SK-N-SH (cell line): ENCODE results near the gene PLD1. TPM values are rescaled to one million over a fixed set of nuclear protein-coding genes. Genes with fewer than 3 reads are reported as not detected.
"Not testable (repeated sequence)": the region's sequence is repeated elsewhere in the genome, so short reads cannot be mapped to it uniquely, and the experiment has no call there.

Source experiments
- CTCF ChIA-PET: fragments of 300-600, 350-600 bp; formaldehyde crosslinking; extraction: SDS; loops from one replicate; lab custom pipeline; 2021; lab: Yijun Ruan, JAX
- POLR2A ChIA-PET: fragments of 350-600 bp; sonication (Branson Sonifier 250); formaldehyde crosslinking; extraction: SDS; loops from one replicate; lab custom pipeline; 2020; ENCODE audit warnings: antibody characterized with exemption, inconsistent platforms; lab: Yijun Ruan, JAX
- DNase-seq: peaks from one replicate; pipeline ENCODE4 v3.0.0; 2012
- H2AFZ ChIP-seq: fragments of 200-600 bp; sonication (generic); 2 replicates; pipeline ENCODE4 v1.8.1; 2016; ENCODE audit warnings: antibody characterized with exemption, mild to moderate bottlenecking, low read depth
- H3F3A ChIP-seq: fragments of 200-600 bp; sonication (generic); replicated peaks from 2 replicates; pipeline ENCODE3; 2016; ENCODE audit warnings: antibody characterized with exemption, mild to moderate bottlenecking; ENCODE audit not compliant: insufficient read depth
- H3K27ac ChIP-seq, 2 experiments: fragments of 200-500 bp in 1 of 2; fragments of 200-600 bp in 1 of 2; sonication (Bioruptor generic) in 1 of 2; sonication (generic), shearing (Covaris generic) in 1 of 2; 2 replicates each; pipeline versions ENCODE4 v1.5.1 to v1.6.1; 2014 to 2016; ENCODE audit warnings: low read depth in 2 of 2, inconsistent platforms in 1 of 2, low read length in 1 of 2, mild to moderate bottlenecking in 1 of 2, mixed read lengths in 1 of 2
- H3K27me3 ChIP-seq: fragments of 200-600 bp; sonication (generic), shearing (Covaris generic); 2 replicates; pipeline ENCODE4 v1.6.1; 2016; ENCODE audit warnings: mixed run types; ENCODE audit not compliant: insufficient read depth
- H3K36me3 ChIP-seq, 2 experiments: fragments of 200-500 bp in 1 of 2; fragments of 200-600 bp in 1 of 2; sonication (Bioruptor generic) in 1 of 2; sonication (generic) in 1 of 2; replicated peaks in 1 of 2; 2 replicates each; pipeline versions ENCODE3 to v1.5.1; 2014 to 2016; ENCODE audit warnings: low read length in 1 of 2, mild to moderate bottlenecking in 1 of 2; ENCODE audit not compliant: insufficient read depth in 2 of 2, control insufficient read depth in 1 of 2
- H3K4me1 ChIP-seq, 2 experiments: fragments of 200-500 bp in 1 of 2; fragments of 200-600 bp in 1 of 2; sonication (Bioruptor generic) in 1 of 2; sonication (generic), shearing (Covaris generic) in 1 of 2; 2 replicates each; pipeline versions ENCODE4 v1.5.1 to v1.6.1; 2014 to 2016; ENCODE audit warnings: low read depth in 1 of 2, low read length in 1 of 2, mixed run types in 1 of 2; ENCODE audit not compliant: insufficient read depth in 2 of 2, control insufficient read depth in 1 of 2
- H3K4me2 ChIP-seq: fragments of 200-600 bp; sonication (generic), shearing (Covaris generic); 2 replicates; pipeline ENCODE4 v1.6.1; 2017; ENCODE audit warnings: mixed run types
- H3K4me3 ChIP-seq, 2 experiments: fragments of 200-500 bp in 1 of 2; fragments of 200-600 bp in 1 of 2; sonication (Bioruptor generic) in 1 of 2; sonication (generic), shearing (Covaris generic) in 1 of 2; 2 replicates each; pipeline versions ENCODE4 v1.5.1 to v1.8.1; 2014 to 2016; ENCODE audit warnings: low read depth in 2 of 2, inconsistent platforms in 1 of 2, low read length in 1 of 2, mild to moderate bottlenecking in 1 of 2, mixed read lengths in 1 of 2, moderate library complexity in 1 of 2
- H3K79me2 ChIP-seq: fragments of 200-600 bp; sonication (generic); 2 replicates; pipeline ENCODE4 v1.8.1; 2017; ENCODE audit warnings: mild to moderate bottlenecking; ENCODE audit not compliant: insufficient read depth
- H3K9ac ChIP-seq: fragments of 200-600 bp; sonication (generic); 2 replicates; pipeline ENCODE4 v1.6.1; 2017; ENCODE audit warnings: mixed run types
- H3K9me2 ChIP-seq: fragments of 200-600 bp; sonication (generic); 2 replicates; pipeline ENCODE4 v1.6.1; 2017; ENCODE audit warnings: mixed run types
- H3K9me3 ChIP-seq: fragments of 200-600 bp; sonication (generic); 2 replicates; pipeline ENCODE4 v1.6.1; 2017; ENCODE audit warnings: mixed run types, mild to moderate bottlenecking, moderate library complexity
- H4K20me1 ChIP-seq: fragments of 200-600 bp; sonication (generic); 2 replicates; pipeline ENCODE4 v1.6.1; 2017; ENCODE audit warnings: mild to moderate bottlenecking, mixed run types; ENCODE audit not compliant: insufficient read depth
- ELF1 ChIP-seq: IDR thresholded peaks from 2 replicates; pipeline ENCODE4 v1.4.0; 2012
- EZH2phosphoT487 ChIP-seq: fragments of 200-600 bp; sonication (generic); IDR thresholded peaks from 2 replicates; pipeline ENCODE4 v1.6.1; 2017; ENCODE audit warnings: low read depth, mixed run types, mild to moderate bottlenecking, antibody characterized with exemption, moderate library complexity, borderline replicate concordance
- GABPA ChIP-seq: IDR thresholded peaks from 2 replicates; pipeline ENCODE4 v1.4.0; 2012; ENCODE audit warnings: low read depth, mild to moderate bottlenecking
- JUND ChIP-seq: IDR thresholded peaks from 2 replicates; pipeline ENCODE4 v1.4.0; 2012
- NFIC ChIP-seq: IDR thresholded peaks from 2 replicates; pipeline ENCODE4 v1.4.0; 2012; ENCODE audit warnings: borderline replicate concordance
- NRF1 ChIP-seq: IDR thresholded peaks from 2 replicates; pipeline ENCODE4 v1.6.1; 2012; ENCODE audit warnings: low read depth, mild to moderate bottlenecking, low read length
- POLR2AphosphoS5 ChIP-seq: IDR thresholded peaks from 2 replicates; pipeline ENCODE4 v1.6.1; 2012; ENCODE audit warnings: low read depth, low read length
- RCOR1 ChIP-seq: fragments of 150-350 bp; IDR thresholded peaks from 2 replicates; pipeline ENCODE4 v1.6.1; 2017; ENCODE audit warnings: antibody characterized with exemption, low read length
- REST ChIP-seq: IDR thresholded peaks from 2 replicates; pipeline ENCODE4 v1.6.1; 2012; ENCODE audit warnings: mild to moderate bottlenecking, low read depth, low read length, moderate library complexity
- RFX5 ChIP-seq: IDR thresholded peaks from 2 replicates; pipeline ENCODE4 v1.6.1; 2012; ENCODE audit warnings: mild to moderate bottlenecking, improper control_type of control experiment, low read length
- RXRA ChIP-seq: IDR thresholded peaks from 2 replicates; pipeline ENCODE4 v1.4.0; 2012; ENCODE audit warnings: low read depth, mild to moderate bottlenecking, borderline replicate concordance
- SIN3A ChIP-seq: IDR thresholded peaks from 2 replicates; pipeline ENCODE4 v1.6.1; 2012; ENCODE audit warnings: low read depth, mild to moderate bottlenecking, low read length, moderate library complexity, borderline replicate concordance
- TAF1 ChIP-seq: IDR thresholded peaks from 2 replicates; pipeline ENCODE4 v1.6.1; 2012; ENCODE audit warnings: low read depth, mild to moderate bottlenecking, low read length, moderate library complexity, borderline replicate concordance
- TCF12 ChIP-seq: IDR thresholded peaks from 2 replicates; pipeline ENCODE4 v1.4.0; 2012
- TEAD4 ChIP-seq: IDR thresholded peaks from 2 replicates; pipeline ENCODE4 v1.4.0; 2012; ENCODE audit warnings: mild to moderate bottlenecking, borderline replicate concordance; ENCODE audit not compliant: insufficient read depth
- YY1 ChIP-seq: IDR thresholded peaks from 2 replicates; pipeline ENCODE4 v1.4.0; 2012; ENCODE audit warnings: low read depth, mild to moderate bottlenecking
- ZBTB33 ChIP-seq: IDR thresholded peaks from 2 replicates; pipeline ENCODE4 v1.4.0; 2012; ENCODE audit warnings: low read depth, borderline replicate concordance
- WGBS: methylation state at CpG from one replicate; pipeline ENCODE4 v1.1.6; 2017; ENCODE audit warnings: low lambda C conversion rate; 5-methylcytosine and 5-hydroxymethylcytosine counted together
- polyA plus RNA-seq, 3 experiments: library from polyadenylated mRNA; depleted of rRNA; stranded (reverse); fragments of >200 nt; gene quantifications; 2 replicates each; pipeline ENCODE4 v1.2.3, GENCODE V29; 2012
- TF ChIP-seq, protein P1 (sequence below): IDR thresholded peaks from 2 replicates; pipeline ENCODE4 v1.4.0; 2012; ENCODE audit warnings: low read depth, borderline replicate concordance

Gene PLD1
- polyA plus RNA-seq, 1 of the 3 experiments (the other 2 are of a cell fraction): 6.2 TPM

GRCh38 chr3:171694888-171695287, 115.4 kb downstream of the PLD1 start:
- H3K27ac ChIP-seq: no peak overlapping the region
- H3K4me1 ChIP-seq: peaks cover 0 to 4% of the 10 kb centered on the region in 2 experiments; a peak in 2 of 4 replicates
- ChIA-PET CTCF (interaction anchor here (1.5 kb wide), 1 partner anchor 10 kb away, joined by 4 read pairs; no protein-coding TSS in a partner anchor), POLR2A (no interaction called here)
- H3K4me3 ChIP-seq: no peak overlapping the region
- H3K36me3 ChIP-seq: peaks cover 0 to 12% of the 10 kb centered on the region in 2 experiments
- H3K27me3 ChIP-seq: no peaks in the 10 kb centered on the region
- H3K9me3 ChIP-seq: no peaks in the 10 kb centered on the region
- H3K9ac ChIP-seq: no peak overlapping the region
- DNase-seq: no peak
- TF ChIP-seq RFX5 (no peak), NFIC (no peak), ZBTB33 (no peak), JUND (no peak), YY1 (no peak), NRF1 (no peak), RCOR1 (no peak), SIN3A (no peak), TCF12 (no peak), POLR2AphosphoS5 (no peak)
- TF ChIP-seq, protein P1, sequence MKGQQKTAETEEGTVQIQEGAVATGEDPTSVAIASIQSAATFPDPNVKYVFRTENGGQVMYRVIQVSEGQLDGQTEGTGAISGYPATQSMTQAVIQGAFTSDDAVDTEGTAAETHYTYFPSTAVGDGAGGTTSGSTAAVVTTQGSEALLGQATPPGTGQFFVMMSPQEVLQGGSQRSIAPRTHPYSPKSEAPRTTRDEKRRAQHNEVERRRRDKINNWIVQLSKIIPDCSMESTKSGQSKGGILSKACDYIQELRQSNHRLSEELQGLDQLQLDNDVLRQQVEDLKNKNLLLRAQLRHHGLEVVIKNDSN: no peak
- H4K20me1 ChIP-seq: no peaks in the 10 kb centered on the region
- H3K9me2 ChIP-seq: no peaks in the 10 kb centered on the region
- no peak overlapping the region for H3K4me2 ChIP-seq
- H3F3A ChIP-seq: no peaks in the 10 kb centered on the region
- H3K79me2 ChIP-seq: no peaks in the 10 kb centered on the region
- WGBS: 86% methylated on average over 1 of the region's 1 CpG
- H2AFZ ChIP-seq: no peak overlapping the region

DNA sequence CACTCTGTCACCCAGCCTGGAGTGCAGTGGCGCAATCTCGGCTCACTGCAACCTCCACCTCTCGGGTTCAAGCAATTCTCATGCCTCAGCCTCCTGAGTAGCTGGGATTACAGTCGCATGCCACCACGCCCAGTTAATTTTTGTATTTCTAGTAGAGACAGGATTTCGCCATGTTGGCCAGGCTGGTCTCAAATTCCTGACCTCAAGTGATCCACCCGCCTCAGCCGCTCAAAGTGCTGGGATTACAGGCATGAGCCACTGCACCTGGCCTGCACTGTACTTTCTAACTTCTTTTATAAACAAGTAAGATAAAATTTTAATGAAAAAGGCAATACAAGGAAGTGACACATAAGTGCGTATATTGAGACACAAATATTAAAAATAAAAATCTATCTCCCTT, 117.7 kb downstream of the PLD1 start:
- H3F3A ChIP-seq, H3K27me3 ChIP-seq, H3K79me2 ChIP-seq, H3K36me3 ChIP-seq, H3K9ac ChIP-seq, H2AFZ ChIP-seq, H3K4me3 ChIP-seq, H3K4me2 ChIP-seq, POLR2A ChIA-PET, H4K20me1 ChIP-seq, CTCF ChIA-PET, DNase-seq, H3K4me1 ChIP-seq, H3K9me3 ChIP-seq, H3K9me2 ChIP-seq, H3K27ac ChIP-seq: not testable (repeated sequence)
- 89% methylated on average over 9 of the region's 9 CpGs for WGBS

DNA sequence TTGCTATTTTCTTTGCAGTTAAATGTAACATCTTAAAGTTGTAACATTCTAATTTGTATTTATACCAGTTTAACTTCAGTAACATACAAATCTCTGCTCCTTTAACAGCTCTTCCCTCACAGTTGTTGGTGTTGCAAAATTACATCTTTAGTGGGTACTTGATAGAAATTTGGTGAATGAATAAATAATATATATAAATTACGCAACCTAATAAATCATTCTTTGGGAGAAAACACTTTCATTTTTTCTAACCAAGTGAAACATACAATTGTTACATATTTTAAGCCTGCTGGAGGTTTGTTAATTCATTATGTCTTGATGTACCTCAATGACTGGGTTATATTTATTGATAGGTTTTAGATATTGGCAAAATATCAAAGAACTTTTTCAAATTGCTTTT, 118.8 kb downstream of the PLD1 start:
- Histone ChIP-seq H3F3A (no peaks in the 10 kb centered on the region), H3K4me1 (peaks cover 0 to 4% of the 10 kb centered on the region in 2 experiments; a peak in 2 of 4 replicates), H3K9ac (no peak overlapping the region), H3K4me3 (no peak overlapping the region), H3K27me3 (no peaks in the 10 kb centered on the region), H3K9me3 (no peaks in the 10 kb centered on the region), H3K4me2 (no peak overlapping the region), H3K9me2 (no peaks in the 10 kb centered on the region), H3K27ac (no peak overlapping the region), H3K79me2 (no peaks in the 10 kb centered on the region), H2AFZ (no peak overlapping the region), H3K36me3 (peaks cover 0 to 7% of the 10 kb centered on the region in 2 experiments), H4K20me1 (no peaks in the 10 kb centered on the region)
- 96% methylated on average over 1 of the region's 1 CpG for WGBS
- DNase-seq: no peak
- CTCF ChIA-PET: no interaction called here
- POLR2A ChIA-PET: no interaction called here
- TF ChIP-seq RFX5 (no peak), EZH2phosphoT487 (no peak), POLR2AphosphoS5 (no peak), TEAD4 (no peak), TAF1 (no peak), ELF1 (no peak), GABPA (no peak), YY1 (no peak), RCOR1 (no peak), RXRA (no peak), REST (no peak)
